Peyer's patch (tissue), 4 donors: ENCODE data around the gene CECR2. TPM values are rescaled to one million over a fixed set of nuclear protein-coding genes. Genes with fewer than 3 reads are reported as not detected.

Source experiments
- DNase-seq, 3 donors: peaks; one replicate each; pipeline ENCODE4 v3.0.0-alpha.2; 2017 to 2019
- H3K27ac ChIP-seq, 4 donors: fragments of 200-600 bp; sonication (generic); one replicate each; pipeline ENCODE4 v1.5.1; 2016 to 2019
- H3K27me3 ChIP-seq, 2 donors: fragments of 200-600 bp; sonication (generic); one replicate each; pipeline ENCODE4 v1.5.1; 2019
- H3K36me3 ChIP-seq, 3 donors: fragments of 200-600 bp; sonication (generic); one replicate each; pipeline ENCODE4 v1.5.1; 2016 to 2019
- H3K4me1 ChIP-seq, 4 donors: fragments of 200-600 bp; sonication (generic); one replicate each; pipeline ENCODE4 v1.5.1; 2016 to 2019
- H3K4me3 ChIP-seq, 4 donors: fragments of 200-600 bp; sonication (generic); 1 replicate in 3 of 4; 2 replicates in 1 of 4; pipeline ENCODE4 v1.5.1; 2016 to 2019; ENCODE audit warnings: mild to moderate bottlenecking in 1 of 4
- H3K9me3 ChIP-seq, 4 donors: fragments of 200-600 bp; sonication (generic); one replicate each; pipeline ENCODE4 v1.5.1; 2016 to 2019; ENCODE audit warnings: mild to moderate bottlenecking in 1 of 4
- POLR2A ChIP-seq, 2 donors: fragments of 450-650 bp; IDR thresholded peaks; one replicate each; pipeline ENCODE4 v1.5.1; 2017; ENCODE audit warnings: antibody characterized with exemption in 2 of 2, mild to moderate bottlenecking in 2 of 2, moderate library complexity in 2 of 2
- small RNA-seq, 2 donors: library from RNA; depleted of rRNA; stranded (forward); fragments of <200 nt; gene quantifications; one replicate each; pipeline ENCODE3, GENCODE V24; 2016
- total RNA-seq, 4 donors: library from RNA; depleted of rRNA; stranded (reverse); fragments of >200 nt; gene quantifications; one replicate each; pipeline ENCODE4 v1.1.0, GENCODE V29; 2016
- TF ChIP-seq, protein P1 (sequence below), 6 experiments: fragments of 450-650 bp in 4 of 6; fragments of 200-600 bp in 2 of 6; sonication (generic) in 1 of 6; IDR thresholded peaks; one replicate each; pipeline ENCODE4 v1.5.1; 2017 to 2019; ENCODE audit warnings: antibody characterized with exemption in 6 of 6, mild to moderate bottlenecking in 3 of 6, moderate library complexity in 1 of 6

Gene CECR2
- total RNA-seq, 4 donors from 2014 or later, result 0.18 to 5.0 (median 0.69) TPM

- no peak overlapping the region for H3K4me3 ChIP-seq
- H3K36me3 ChIP-seq, result peaks cover 0 to 67% (median 0%) of the 10 kb centered on the region in 3 donors
Measured at GRCh38 chr22:17603668-17604067, 234.4 kb downstream of the CECR2 start.

GRCh38 chr22:17606496-17606895 is 237.2 kb downstream of the CECR2 start:
- TF ChIP-seq POLR2A (IDR thresholded peaks at IDR 0.05), result no peak
- TF ChIP-seq, protein P1, sequence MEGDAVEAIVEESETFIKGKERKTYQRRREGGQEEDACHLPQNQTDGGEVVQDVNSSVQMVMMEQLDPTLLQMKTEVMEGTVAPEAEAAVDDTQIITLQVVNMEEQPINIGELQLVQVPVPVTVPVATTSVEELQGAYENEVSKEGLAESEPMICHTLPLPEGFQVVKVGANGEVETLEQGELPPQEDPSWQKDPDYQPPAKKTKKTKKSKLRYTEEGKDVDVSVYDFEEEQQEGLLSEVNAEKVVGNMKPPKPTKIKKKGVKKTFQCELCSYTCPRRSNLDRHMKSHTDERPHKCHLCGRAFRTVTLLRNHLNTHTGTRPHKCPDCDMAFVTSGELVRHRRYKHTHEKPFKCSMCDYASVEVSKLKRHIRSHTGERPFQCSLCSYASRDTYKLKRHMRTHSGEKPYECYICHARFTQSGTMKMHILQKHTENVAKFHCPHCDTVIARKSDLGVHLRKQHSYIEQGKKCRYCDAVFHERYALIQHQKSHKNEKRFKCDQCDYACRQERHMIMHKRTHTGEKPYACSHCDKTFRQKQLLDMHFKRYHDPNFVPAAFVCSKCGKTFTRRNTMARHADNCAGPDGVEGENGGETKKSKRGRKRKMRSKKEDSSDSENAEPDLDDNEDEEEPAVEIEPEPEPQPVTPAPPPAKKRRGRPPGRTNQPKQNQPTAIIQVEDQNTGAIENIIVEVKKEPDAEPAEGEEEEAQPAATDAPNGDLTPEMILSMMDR (IDR thresholded peaks at IDR 0.05), result no peak

More at GRCh38 chr22:17603668-17604067, 234.4 kb downstream of the CECR2 start:
- Histone ChIP-seq H3K27ac (no peak overlapping the region), H3K4me1 (no peaks in the 10 kb centered on the region), H3K9me3 (no peaks in the 10 kb centered on the region), H3K27me3 (no peaks in the 10 kb centered on the region)
- TF ChIP-seq POLR2A (IDR thresholded peaks at IDR 0.05), result no peak
- no peak for DNase-seq

More at GRCh38 chr22:17606496-17606895, 237.2 kb downstream of the CECR2 start:
- Histone ChIP-seq H3K27ac (no peak overlapping the region), H3K9me3 (no peaks in the 10 kb centered on the region), H3K36me3 (peaks cover 0 to 65% (median 2%) of the 10 kb centered on the region in 3 donors), H3K4me1 (no peaks in the 10 kb centered on the region), H3K4me3 (no peak overlapping the region), H3K27me3 (no peaks in the 10 kb centered on the region)
- no peak for DNase-seq

Small RNA genes within 50 kb of the gene (small RNA-seq; reads per million reads assigned to genes)
- gene CECR9 (0 reads per million in 2 donors), gene RN7SL843P (0 reads per million in 2 donors)

Other genes with a start within 250 kb of the CECR2 start
- gene TMEM121B, start 248.1 kb upstream of the CECR2 start, total RNA-seq, result under 1 TPM in 3 of 4 donors, not detected in 1; 0.18 to 0.76 (median 0.40) TPM
- gene HDHD5, start 210.2 kb upstream of the CECR2 start, total RNA-seq, result 10 to 100 TPM; 15.7 to 42.0 (median 31.0) TPM
- 10 to 100 TPM in 2 of 4 donors, 1 to 10 TPM in 2; 7.4 to 52.8 (median 14.2) TPM for gene ADA2, start 150.0 kb upstream of the CECR2 start, total RNA-seq
- gene SLC25A18, start 194.0 kb downstream of the CECR2 start, total RNA-seq, result 1 to 10 TPM in 3 of 4 donors, not detected in 1; 1.9 to 8.3 (median 5.5) TPM